HepG2 (cell line): ENCODE data around the gene PIP5K1C. TPM values are rescaled to one million over a fixed set of nuclear protein-coding genes. Genes with fewer than 3 reads are reported as not detected.

Experiments
- ATAD3A ChIP-seq: sonication (generic); formaldehyde crosslinking; IDR thresholded peaks from 2 replicates; pipeline ENCODE4 v1.4.0; 2020; ENCODE audit warnings: missing genetic modification reagents
- ATF5 ChIP-seq: sonication (generic); formaldehyde crosslinking; IDR thresholded peaks from 2 replicates; pipeline ENCODE4 v1.4.0; 2020; ENCODE audit warnings: mild to moderate bottlenecking, low read depth, missing genetic modification reagents
- ATM ChIP-seq: fragments of 450-650 bp; IDR thresholded peaks from 2 replicates; pipeline ENCODE4 v1.7.1; 2017; ENCODE audit warnings: mild to moderate bottlenecking, borderline replicate concordance
- BCL6 ChIP-seq: IDR thresholded peaks from 2 replicates; pipeline ENCODE4 v1.6.1; 2016; ENCODE audit warnings: missing genetic modification reagents, missing compliant biosample characterization
- CBX1 ChIP-seq: IDR thresholded peaks from one replicate; pipeline ENCODE4 v1.6.1; 2016; ENCODE audit warnings: antibody characterized with exemption, low read depth
- CERS6 ChIP-seq: sonication (generic); formaldehyde crosslinking; IDR thresholded peaks from 2 replicates; pipeline ENCODE4 v1.5.0; 2020; ENCODE audit warnings: missing genetic modification reagents
- FOXJ3 ChIP-seq: sonication (generic); formaldehyde crosslinking; IDR thresholded peaks from 2 replicates; pipeline ENCODE4 v1.4.0; 2020; ENCODE audit warnings: missing genetic modification reagents, mild to moderate bottlenecking, borderline replicate concordance
- HOMEZ ChIP-seq: IDR thresholded peaks from 2 replicates; pipeline ENCODE4 v1.6.1; 2016; ENCODE audit warnings: low read depth
- MED13 ChIP-seq: sonication (generic); formaldehyde crosslinking; IDR thresholded peaks from 2 replicates; pipeline ENCODE4 v1.5.0; 2020; ENCODE audit warnings: missing genetic modification reagents
- MLX ChIP-seq: IDR thresholded peaks from 2 replicates; pipeline ENCODE4 v1.6.1; 2016
- MXD4 ChIP-seq: IDR thresholded peaks from 2 replicates; pipeline ENCODE4 v1.6.1; 2016; ENCODE audit warnings: mild to moderate bottlenecking, missing biosample characterization, missing genetic modification reagents
- NFIB ChIP-seq: sonication (generic); formaldehyde crosslinking; IDR thresholded peaks from 2 replicates; pipeline ENCODE4 v1.9.0; 2021; ENCODE audit warnings: missing genetic modification reagents, mild to moderate bottlenecking, borderline replicate concordance
- NFYB ChIP-seq: sonication (generic); formaldehyde crosslinking; IDR thresholded peaks from 2 replicates; pipeline ENCODE4 v1.4.0; 2020; ENCODE audit warnings: missing genetic modification reagents
- RBFOX2 ChIP-seq: fragments of 200-400 bp; formaldehyde crosslinking; IDR thresholded peaks from 2 replicates; pipeline ENCODE4 v1.6.1; 2017; ENCODE audit warnings: low read depth, mild to moderate bottlenecking, low read length
- SETDB1 ChIP-seq: sonication (generic); formaldehyde crosslinking; IDR thresholded peaks from 2 replicates; pipeline ENCODE4 v1.5.1; 2020; ENCODE audit warnings: missing genetic modification reagents, mild to moderate bottlenecking, borderline replicate concordance
- TRIM22 ChIP-seq: fragments of 450-650 bp; IDR thresholded peaks from 2 replicates; pipeline ENCODE4 v1.6.1; 2017
- ZBTB33 ChIP-seq: sonication (generic); formaldehyde crosslinking; IDR thresholded peaks from 2 replicates; pipeline ENCODE4 v1.4.0; 2020; ENCODE audit warnings: missing genetic modification reagents
- ZBTB34 ChIP-seq: sonication (generic); formaldehyde crosslinking; IDR thresholded peaks from 2 replicates; pipeline ENCODE4 v1.8.0; 2022; ENCODE audit warnings: mild to moderate bottlenecking, missing genetic modification reagents
- ZBTB8A ChIP-seq: sonication (generic); formaldehyde crosslinking; IDR thresholded peaks from 2 replicates; pipeline ENCODE4 v1.4.0; 2020; ENCODE audit warnings: mild to moderate bottlenecking, low read depth, missing genetic modification reagents, borderline replicate concordance
- ZNF563 ChIP-seq: sonication (generic); formaldehyde crosslinking; IDR thresholded peaks from 2 replicates; pipeline ENCODE4 v1.8.0; 2022; ENCODE audit warnings: mild to moderate bottlenecking, moderate library complexity, missing genetic modification reagents
- ZNF569 ChIP-seq: sonication (generic); formaldehyde crosslinking; IDR thresholded peaks from 2 replicates; pipeline ENCODE4 v1.5.0; 2020; ENCODE audit warnings: mild to moderate bottlenecking, missing genetic modification reagents, moderate library complexity, borderline replicate concordance
- polyA plus RNA-seq, 8 experiments: library from polyadenylated mRNA; depleted of rRNA in 3 of 8; stranded (reverse) in 7 of 8; unstranded in 1 of 8; fragments of >200 nt; fragmentation: Illumina TruSeq in 4 of 8; extraction: Trizol in 4 of 8; gene quantifications; 2 replicates each; pipeline versions ENCODE4 v1.2.1 to v1.2.3, GENCODE V29; 2011 to 2016; ENCODE audit warnings: low read depth in 4 of 8, missing spikeins in 1 of 8, mixed read lengths in 1 of 8; ENCODE audit not compliant: insufficient read depth in 1 of 8
- total RNA-seq, 5 experiments: library from RNA; depleted of rRNA; stranded (reverse); fragments of >200 nt; fragmentation: Illumina TruSeq; extraction: Trizol; gene quantifications; 2 replicates each; pipeline ENCODE4 v1.2.3, GENCODE V29; 2016; ENCODE audit warnings: low read depth in 1 of 5

Gene PIP5K1C
- total and polyA plus RNA-seq, 2 of the 13 experiments (the other 11 are each of a cell fraction or from before 2014, with no cell fraction given), result 3.6 to 4.3 TPM

GRCh38 chr19:3626473-3627350 lies 73.6 kb downstream of the PIP5K1C start, which contains the start of gene CACTIN (continued):
- TF ChIP-seq ZBTB33 (peak; percentile 62), CBX1 (no peak), ATM (no peak), HOMEZ (no peak), CERS6 (no peak), TRIM22 (no peak), NFYB (CRISPR knock-in tag) (peak; percentile 84), RBFOX2 (peak; percentile 91), ZBTB34 (CRISPR knock-in tag) (no peak), MED13 (CRISPR knock-in tag) (0 out of 2 replicates have a peak, but pooled peaks have one; percentile 23), ATF5 (CRISPR knock-in tag) (no peak), ZBTB8A (CRISPR knock-in tag) (no peak; the same call in 1 of the 2 replicates), SETDB1 (CRISPR knock-in tag) (no peak), ZNF563 (CRISPR knock-in tag) (0 out of 2 replicates have a peak, but pooled peaks have one; percentile 82), ATAD3A (no peak), MXD4 (peak; percentile 90), BCL6 (CRISPR knock-in tag) (peak; percentile 30; the same call in 1 of the 2 replicates), NFIB (CRISPR knock-in tag) (no peak), ZNF569 (CRISPR knock-in tag) (no peak), MLX (CRISPR knock-in tag) (no peak; the same call in 1 of the 2 replicates), FOXJ3 (no peak)
